ENCODE measurements around the gene CHCHD6. TPM values are rescaled to one million over a fixed set of nuclear protein-coding genes. Genes with fewer than 3 reads are reported as not detected.

Gene CHCHD6
- total and polyA plus RNA-seq, 2 of the 4 experiments (the other 2 are of a cell fraction), result 18.8 to 28.9 TPM

DNA sequence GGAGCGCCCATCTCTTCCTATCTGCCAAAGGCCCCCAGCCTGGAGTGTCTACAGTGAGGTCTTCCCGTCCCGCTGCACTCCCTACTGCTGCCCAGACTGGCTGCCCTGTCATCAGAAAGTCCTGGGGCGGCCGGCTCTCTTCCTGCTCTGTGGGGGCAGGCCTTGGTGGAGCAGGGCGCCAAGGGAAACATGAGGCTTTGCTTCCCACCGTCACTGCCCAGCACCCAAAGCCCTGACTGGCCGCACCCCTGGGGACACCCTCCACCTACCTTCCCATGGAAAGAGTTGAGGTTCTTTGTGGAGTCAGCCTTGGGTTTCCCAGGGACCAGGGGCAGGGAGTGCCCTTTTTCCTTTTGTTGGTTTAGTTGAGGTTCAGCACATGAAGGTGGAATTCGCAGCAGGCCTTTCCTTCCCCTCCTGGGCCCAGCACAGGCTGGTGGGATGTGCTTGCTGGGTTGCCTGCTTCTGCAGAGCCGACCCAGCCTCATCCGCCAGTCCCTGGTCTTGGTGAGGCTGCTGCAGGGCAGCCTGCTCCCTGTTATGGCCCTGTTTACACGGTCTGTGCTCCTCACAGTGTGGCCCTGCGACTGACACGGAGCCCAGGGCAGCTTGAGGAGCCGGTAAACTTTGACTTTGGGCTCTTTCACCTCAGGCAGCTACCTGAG lies 227.0 kb downstream of the CHCHD6 start:
- H3K79me1 ChIP-seq (ENCODE audit: low read depth in 1 of 2, low read length in 2 of 2), result peaks cover 0 to 6% of the 10 kb centered on the region in 2 experiments; a peak in 1 of 4 replicates
- H4K5ac ChIP-seq (ENCODE audit: low read depth, low read length), result no peak overlapping the region
- no peak for ATAC-seq (ENCODE audit: low read depth)
- dilution Hi-C loops (cut with HindIII; ENCODE audit: low sequenced_read_pairs, unreplicated experiment), result no loop called here
- no peak overlapping the region for H3K4me3 ChIP-seq (ENCODE audit: insufficient read depth, low read depth, low read length)
- no peaks in the 10 kb centered on the region for H3K36me3 ChIP-seq (ENCODE audit: control insufficient read depth, insufficient read depth, low read length)
- TF ChIP-seq CEBPB (IDR thresholded peaks at IDR 0.05; ENCODE audit: low read depth, low read length), result no peak
- no peak for TF ChIP-seq BHLHE40 (IDR thresholded peaks at IDR 0.05; ENCODE audit: low read depth, low read length)
- TF ChIP-seq RCOR1 (IDR thresholded peaks at IDR 0.05; ENCODE audit: insufficient replicate concordance, low read length), result no peak
- TF ChIP-seq, protein P1, sequence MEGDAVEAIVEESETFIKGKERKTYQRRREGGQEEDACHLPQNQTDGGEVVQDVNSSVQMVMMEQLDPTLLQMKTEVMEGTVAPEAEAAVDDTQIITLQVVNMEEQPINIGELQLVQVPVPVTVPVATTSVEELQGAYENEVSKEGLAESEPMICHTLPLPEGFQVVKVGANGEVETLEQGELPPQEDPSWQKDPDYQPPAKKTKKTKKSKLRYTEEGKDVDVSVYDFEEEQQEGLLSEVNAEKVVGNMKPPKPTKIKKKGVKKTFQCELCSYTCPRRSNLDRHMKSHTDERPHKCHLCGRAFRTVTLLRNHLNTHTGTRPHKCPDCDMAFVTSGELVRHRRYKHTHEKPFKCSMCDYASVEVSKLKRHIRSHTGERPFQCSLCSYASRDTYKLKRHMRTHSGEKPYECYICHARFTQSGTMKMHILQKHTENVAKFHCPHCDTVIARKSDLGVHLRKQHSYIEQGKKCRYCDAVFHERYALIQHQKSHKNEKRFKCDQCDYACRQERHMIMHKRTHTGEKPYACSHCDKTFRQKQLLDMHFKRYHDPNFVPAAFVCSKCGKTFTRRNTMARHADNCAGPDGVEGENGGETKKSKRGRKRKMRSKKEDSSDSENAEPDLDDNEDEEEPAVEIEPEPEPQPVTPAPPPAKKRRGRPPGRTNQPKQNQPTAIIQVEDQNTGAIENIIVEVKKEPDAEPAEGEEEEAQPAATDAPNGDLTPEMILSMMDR (conservative IDR thresholded peaks at IDR 0.05; ENCODE audit: low read depth, low read length), result no peak
- TF ChIP-seq MAZ (IDR thresholded peaks at IDR 0.05; ENCODE audit: borderline replicate concordance, low read depth, low read length), result no peak
- no peak for TF ChIP-seq MXI1 (IDR thresholded peaks at IDR 0.05; ENCODE audit: borderline replicate concordance, low read depth, low read length)
- no peak for TF ChIP-seq MAFK (IDR thresholded peaks at IDR 0.05; ENCODE audit: low read depth, low read length)
- no peak for TF ChIP-seq CHD1 (IDR thresholded peaks at IDR 0.05; ENCODE audit: low read depth, low read length)
- TF ChIP-seq RAD21 (IDR thresholded peaks at IDR 0.05; ENCODE audit: low read length), result no peak
- TF ChIP-seq, protein P2, sequence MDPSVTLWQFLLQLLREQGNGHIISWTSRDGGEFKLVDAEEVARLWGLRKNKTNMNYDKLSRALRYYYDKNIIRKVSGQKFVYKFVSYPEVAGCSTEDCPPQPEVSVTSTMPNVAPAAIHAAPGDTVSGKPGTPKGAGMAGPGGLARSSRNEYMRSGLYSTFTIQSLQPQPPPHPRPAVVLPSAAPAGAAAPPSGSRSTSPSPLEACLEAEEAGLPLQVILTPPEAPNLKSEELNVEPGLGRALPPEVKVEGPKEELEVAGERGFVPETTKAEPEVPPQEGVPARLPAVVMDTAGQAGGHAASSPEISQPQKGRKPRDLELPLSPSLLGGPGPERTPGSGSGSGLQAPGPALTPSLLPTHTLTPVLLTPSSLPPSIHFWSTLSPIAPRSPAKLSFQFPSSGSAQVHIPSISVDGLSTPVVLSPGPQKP (IDR thresholded peaks at IDR 0.05; ENCODE audit: borderline replicate concordance, low read depth, low read length), result no peak
- TF ChIP-seq FOS (IDR thresholded peaks at IDR 0.05; ENCODE audit: low read depth, low read length), result no peak
- TF ChIP-seq SMC3 (IDR thresholded peaks at IDR 0.05; ENCODE audit: low read depth, low read length), result no peak
- TF ChIP-seq RFX5 (IDR thresholded peaks at IDR 0.05; ENCODE audit: low read depth, low read length), result no peak
- no peak for TF ChIP-seq POLR2A (IDR thresholded peaks at IDR 0.05; ENCODE audit: low read depth, low read length)
- TF ChIP-seq, protein P3, sequence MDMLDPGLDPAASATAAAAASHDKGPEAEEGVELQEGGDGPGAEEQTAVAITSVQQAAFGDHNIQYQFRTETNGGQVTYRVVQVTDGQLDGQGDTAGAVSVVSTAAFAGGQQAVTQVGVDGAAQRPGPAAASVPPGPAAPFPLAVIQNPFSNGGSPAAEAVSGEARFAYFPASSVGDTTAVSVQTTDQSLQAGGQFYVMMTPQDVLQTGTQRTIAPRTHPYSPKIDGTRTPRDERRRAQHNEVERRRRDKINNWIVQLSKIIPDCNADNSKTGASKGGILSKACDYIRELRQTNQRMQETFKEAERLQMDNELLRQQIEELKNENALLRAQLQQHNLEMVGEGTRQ (IDR thresholded peaks at IDR 0.05; ENCODE audit: low read depth, low read length), result no peak
- TF ChIP-seq NFE2L2 (IDR thresholded peaks at IDR 0.05; ENCODE audit: low read depth, low read length), result no peak
- H3K18ac ChIP-seq (ENCODE audit: low read depth, low read length), result no peak overlapping the region
- H2BK15ac ChIP-seq (ENCODE audit: low read depth, low read length), result peak overlapping the region; percentile 27; the same call in 2 of the 3 replicates
- no peaks in the 10 kb centered on the region for H3K9me3 ChIP-seq (ENCODE audit: control insufficient read depth, insufficient read depth, low read length)
- H3K27me3 ChIP-seq (ENCODE audit: control insufficient read depth, insufficient read depth, low read length), result no peaks in the 10 kb centered on the region
- H3K14ac ChIP-seq (replicated peaks; ENCODE audit: low read depth, low read length), result peak overlapping the region; percentile 67
- H4K20me1 ChIP-seq (ENCODE audit: insufficient read depth, low read length), result no peaks in the 10 kb centered on the region
- H3K4ac ChIP-seq (ENCODE audit: low read depth, low read length), result peak overlapping the region; percentile 81
- H3K56ac ChIP-seq (ENCODE audit: extremely low read depth, insufficient read depth, low read length), result no peak overlapping the region
- H4K8ac ChIP-seq (ENCODE audit: low read depth in 2 of 2, low read length in 2 of 2), result peak overlapping the region; percentile 25 to 34; a peak in 2 of 4 replicates
- no peak overlapping the region for H2BK5ac ChIP-seq (ENCODE audit: low read depth, low read length, poor library complexity, severe bottlenecking)
- peak overlapping the region; percentile 68 for H2AK5ac ChIP-seq (ENCODE audit: low read depth, low read length)
- peak overlapping the region; percentile 92 for H2BK20ac ChIP-seq (ENCODE audit: low read depth, low read length)
- peak overlapping the region; percentile 95 for H2BK120ac ChIP-seq (ENCODE audit: low read depth, low read length)
- in situ Hi-C loops (cut with MboI; ENCODE audit: low sequenced_read_pairs), result no loop called here
- H2AFZ ChIP-seq (replicated peaks; ENCODE audit: low read length, poor library complexity), result peak overlapping the region; percentile 40
- peak overlapping the region; percentile 50 for H2AK9ac ChIP-seq (replicated peaks; ENCODE audit: low read depth, low read length, poor library complexity)
- H3K23ac ChIP-seq (ENCODE audit: low read depth, low read length), result peak overlapping the region; percentile 49; the same call in 1 of the 2 replicates
- intact Hi-C loops (cut with micrococcal nuclease), result no loop called here
- no peak overlapping the region for H3K9ac ChIP-seq (ENCODE audit: low read depth, low read length)
- peaks cover 29% of the 10 kb centered on the region for H3K9me1 ChIP-seq (ENCODE audit: insufficient read depth, low read length)
- H3K4me2 ChIP-seq (ENCODE audit: low read depth, low read length), result no peak overlapping the region
- 94% methylated on average over 3 of the region's 15 CpGs; no CpG with 5 or more reads in 1 of the 2 experiments for WGBS, 2 experiments (ENCODE audit: extremely low coverage in 2 of 2, insufficient read length in 1 of 2)
- POLR2A ChIA-PET (ENCODE audit: unreplicated experiment), result no interaction called here
- H4K91ac ChIP-seq (ENCODE audit: insufficient read depth, low read depth, low read length), result peak overlapping the region; percentile 72
- no peak for DNase-seq
- no TSS peak for BruUV-seq (replicated peaks)
- H3K4me1 ChIP-seq (ENCODE audit: control insufficient read depth, insufficient read depth, low read length), result peaks cover 30% of the 10 kb centered on the region
- H3K27ac ChIP-seq (ENCODE audit: insufficient read depth, low read length), result no peak overlapping the region
- CTCF ChIA-PET, result no interaction called here

Measured in IMR-90 (cell line).